ENCODE data around the gene RFC1. TPM values are rescaled to one million over a fixed set of nuclear protein-coding genes. Genes with fewer than 3 reads are reported as not detected.

RFC1 gene
- total RNA-seq, 1 donor from 2014 or later = 42.1 TPM

- no peak for TF ChIP-seq CTCF (IDR thresholded peaks at IDR 0.05; ENCODE audit: insufficient read depth, low read length, poor library complexity, severe bottlenecking)
- no peaks in the 10 kb centered on the region for H3K27me3 ChIP-seq (ENCODE audit: control insufficient read depth, insufficient read depth, low read length)
- DNase-seq (ENCODE audit: low read depth) = no peak
Observed at GRCh38 chr4:39335566-39335965, 30.6 kb downstream of the RFC1 start.

DNA sequence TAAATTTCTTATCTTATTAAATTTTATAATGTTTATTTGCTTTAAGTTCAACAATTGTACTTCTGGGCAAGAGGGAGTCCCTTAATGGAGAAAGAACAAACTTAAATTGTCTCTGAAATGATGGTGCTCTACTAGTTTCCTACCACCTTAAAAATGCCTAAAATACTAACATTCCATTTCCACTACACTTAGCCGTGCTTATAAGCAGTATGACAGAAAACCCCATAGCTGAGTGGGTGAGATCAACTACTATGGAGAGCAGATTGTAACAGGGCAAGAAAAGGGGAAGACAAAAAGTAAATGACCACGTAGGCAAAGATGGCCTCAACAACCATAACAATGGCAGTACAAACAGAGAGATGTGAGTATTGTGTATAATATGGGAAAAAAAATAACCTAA lies 35.0 kb downstream of the RFC1 start:
- no peak for DNase-seq (ENCODE audit: low read depth)
- no peak for TF ChIP-seq CTCF (IDR thresholded peaks at IDR 0.05; ENCODE audit: insufficient read depth, low read length, poor library complexity, severe bottlenecking)
- Histone ChIP-seq H3K36me3 (ENCODE audit: control insufficient read depth, insufficient read depth, low read length) (no peaks in the 10 kb centered on the region), H3K27me3 (ENCODE audit: control insufficient read depth, insufficient read depth, low read length) (no peaks in the 10 kb centered on the region), H3K4me3 (ENCODE audit: low read depth, low read length) (no peak overlapping the region)

More at GRCh38 chr4:39335566-39335965, 30.6 kb downstream of the RFC1 start:
- no peaks in the 10 kb centered on the region for H3K36me3 ChIP-seq (ENCODE audit: control insufficient read depth, insufficient read depth, low read length)
- no peak overlapping the region for H3K4me3 ChIP-seq (ENCODE audit: low read depth, low read length)

- no peak for DNase-seq (ENCODE audit: low read depth)
- Histone ChIP-seq H3K27me3 (ENCODE audit: control insufficient read depth, insufficient read depth, low read length) (no peaks in the 10 kb centered on the region), H3K36me3 (ENCODE audit: control insufficient read depth, insufficient read depth, low read length) (no peaks in the 10 kb centered on the region), H3K4me3 (ENCODE audit: low read depth, low read length) (no peak overlapping the region)
- no peak for TF ChIP-seq CTCF (IDR thresholded peaks at IDR 0.05; ENCODE audit: insufficient read depth, low read length, poor library complexity, severe bottlenecking)
Observed at GRCh38 chr4:39330353-39330752, 35.8 kb downstream of the RFC1 start.

DNA sequence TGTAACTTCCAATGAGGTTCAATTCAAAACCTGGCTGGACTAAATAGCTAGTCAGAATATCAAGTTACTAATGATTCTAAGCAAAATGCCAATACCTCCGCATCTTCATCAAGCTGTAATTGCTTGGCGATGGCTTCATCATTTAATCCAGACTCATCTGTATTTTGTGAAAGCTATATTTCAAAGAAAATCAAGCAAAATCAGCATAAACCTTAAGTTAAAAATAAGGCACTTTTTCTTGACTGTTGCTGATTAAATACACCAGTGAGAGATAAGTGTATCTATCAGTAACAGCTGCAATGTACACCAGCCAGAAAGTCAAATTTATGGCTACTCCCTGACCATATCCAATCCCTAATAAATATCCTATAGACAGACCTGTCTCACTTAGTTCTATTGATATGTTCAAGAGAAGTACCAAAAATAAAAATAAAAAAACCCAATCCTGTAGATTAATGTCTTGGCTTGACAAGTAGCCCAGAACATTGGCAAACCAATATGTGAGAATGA lies 39.6 kb downstream of the RFC1 start:
- no peak overlapping the region for H3K4me3 ChIP-seq (ENCODE audit: low read depth, low read length)
- TF ChIP-seq CTCF (IDR thresholded peaks at IDR 0.05; ENCODE audit: insufficient read depth, low read length, poor library complexity, severe bottlenecking) = no peak
- DNase-seq (ENCODE audit: low read depth) = no peak

DNA sequence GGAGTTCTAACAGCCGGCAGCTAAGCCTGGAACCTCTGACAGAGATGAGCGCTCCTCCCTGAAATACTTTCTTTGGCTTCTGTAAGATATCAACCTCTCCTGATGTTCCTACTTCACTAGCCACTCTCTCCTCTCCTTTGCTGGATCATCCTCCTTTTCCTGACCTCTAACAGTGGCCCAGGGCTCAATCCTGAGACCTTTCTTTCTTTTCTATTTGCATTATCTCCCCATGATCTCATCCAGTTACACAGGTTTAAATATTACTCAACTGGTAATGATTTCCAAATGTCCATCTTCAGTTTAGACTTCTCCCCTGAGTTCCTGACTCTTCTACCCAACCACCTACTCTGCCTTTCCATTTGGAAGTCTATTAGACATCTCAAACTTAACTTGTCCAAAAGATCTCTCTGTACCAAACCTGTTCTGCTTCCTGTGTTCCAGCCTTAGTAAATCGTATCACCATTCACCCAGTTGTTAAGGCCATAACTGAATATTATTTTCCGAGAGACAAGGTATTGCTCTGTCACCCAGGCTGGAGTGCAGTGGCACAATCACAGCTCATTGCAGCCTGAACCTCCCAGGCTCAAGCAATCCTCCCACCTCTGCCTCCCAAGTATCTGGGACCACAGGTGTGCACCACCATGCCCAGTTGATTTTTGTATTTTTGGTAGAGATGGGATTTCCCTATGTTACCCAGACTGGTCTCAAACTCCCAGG lies 41.1 kb downstream of the RFC1 start:
- H3K4me3 ChIP-seq (ENCODE audit: low read depth, low read length) = no peak overlapping the region
- no peak for TF ChIP-seq CTCF (IDR thresholded peaks at IDR 0.05; ENCODE audit: insufficient read depth, low read length, poor library complexity, severe bottlenecking)
- H3K36me3 ChIP-seq (ENCODE audit: control insufficient read depth, insufficient read depth, low read length) = no peaks in the 10 kb centered on the region
- no peaks in the 10 kb centered on the region for H3K27me3 ChIP-seq (ENCODE audit: control insufficient read depth, insufficient read depth, low read length)
- DNase-seq (ENCODE audit: low read depth) = no peak

More for the DNA sequence above, 39.6 kb downstream of the RFC1 start:
- no peaks in the 10 kb centered on the region for H3K36me3 ChIP-seq (ENCODE audit: control insufficient read depth, insufficient read depth, low read length)
- no peaks in the 10 kb centered on the region for H3K27me3 ChIP-seq (ENCODE audit: control insufficient read depth, insufficient read depth, low read length)

DNA sequence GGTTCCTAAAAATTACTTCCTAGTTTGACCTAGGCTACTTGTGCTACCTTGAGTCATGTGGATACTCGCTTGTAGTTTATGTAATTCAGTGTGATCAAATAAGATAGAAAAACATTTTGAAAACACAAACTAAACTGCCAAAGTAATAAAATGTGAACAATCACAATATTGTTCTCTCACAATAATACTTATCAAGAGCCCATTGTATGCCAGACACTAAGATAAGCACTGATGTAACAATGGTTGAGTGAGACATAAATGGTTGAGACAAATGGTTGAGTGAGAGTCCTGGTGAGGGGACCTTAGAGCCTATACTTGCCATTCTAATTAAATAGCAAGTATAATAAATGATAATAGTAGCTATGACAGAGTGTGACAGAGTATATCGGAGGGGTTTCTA lies 41.7 kb downstream of the RFC1 start:
- Histone ChIP-seq H3K27me3 (ENCODE audit: control insufficient read depth, insufficient read depth, low read length) (no peaks in the 10 kb centered on the region), H3K36me3 (ENCODE audit: control insufficient read depth, insufficient read depth, low read length) (no peaks in the 10 kb centered on the region), H3K4me3 (ENCODE audit: low read depth, low read length) (no peak overlapping the region)
- no peak for TF ChIP-seq CTCF (IDR thresholded peaks at IDR 0.05; ENCODE audit: insufficient read depth, low read length, poor library complexity, severe bottlenecking)
- DNase-seq (ENCODE audit: low read depth) = no peak

Data from kidney epithelial cell (primary cell).